Calu3 (cell line): ENCODE measurements around the gene RND1. TPM values are rescaled to one million over a fixed set of nuclear protein-coding genes. Genes with fewer than 3 reads are reported as not detected.

Experiments
- BruUV-seq: library from RNA; stranded (reverse); fragments of 400-500 nt; replicated peaks from 2 replicates; lab custom pipeline; 2021; lab: Mats Ljungman, UMichigan
- CTCF ChIA-PET: fragments of 300-600 bp; sonication (Branson Sonifier 250); formaldehyde crosslinking; loops from one replicate; lab custom pipeline; 2022; ENCODE audit warnings: antibody characterized with exemption; lab: Charles Lee
- DNase-seq: peaks from one replicate; pipeline ENCODE4 v3.0.0; 2022
- H3K27ac Mint-ChIP-seq: one replicate; pipeline ENCODE4 v1.8.0; 2022; ENCODE audit warnings: mixed read lengths; ENCODE audit not compliant: unreplicated experiment
- H3K27me3 Mint-ChIP-seq: one replicate; pipeline ENCODE4 v1.8.0; 2022; ENCODE audit warnings: mixed read lengths; ENCODE audit not compliant: unreplicated experiment
- H3K36me3 Mint-ChIP-seq: one replicate; pipeline ENCODE4 v1.8.0; 2022; ENCODE audit warnings: mild to moderate bottlenecking, moderate library complexity, mixed read lengths; ENCODE audit not compliant: insufficient read depth, unreplicated experiment
- H3K4me1 Mint-ChIP-seq: one replicate; pipeline ENCODE4 v1.8.0; 2022; ENCODE audit warnings: mild to moderate bottlenecking, low read depth, mixed read lengths; ENCODE audit not compliant: unreplicated experiment
- H3K4me3 Mint-ChIP-seq: one replicate; pipeline ENCODE4 v1.8.0; 2022; ENCODE audit warnings: mild to moderate bottlenecking, low read depth, moderate library complexity, mixed read lengths; ENCODE audit not compliant: unreplicated experiment
- H3K9me3 Mint-ChIP-seq: one replicate; pipeline ENCODE4 v1.8.0; 2022; ENCODE audit warnings: low read depth, mixed read lengths; ENCODE audit not compliant: unreplicated experiment
- CTCF ChIP-seq: fragments of 200-600 bp; IDR thresholded peaks from one replicate; pipeline ENCODE4 v1.8.0; 2022; ENCODE audit warnings: antibody characterized with exemption; ENCODE audit not compliant: unreplicated experiment
- intact Hi-C: fragments of 100-400 bp; cut with micrococcal nuclease; formaldehyde crosslinking; loops from one replicate; pipeline ENCODE4 v1.10.0; 2022; ENCODE audit not compliant: unreplicated experiment
- total RNA-seq: library from RNA; stranded (reverse); gene quantifications from 2 replicates; pipeline ENCODE4 v1.2.3, GENCODE V29; 2022

Gene RND1
- total RNA-seq, 1 experiment from 2014 or later, result 14.2 TPM

DNA sequence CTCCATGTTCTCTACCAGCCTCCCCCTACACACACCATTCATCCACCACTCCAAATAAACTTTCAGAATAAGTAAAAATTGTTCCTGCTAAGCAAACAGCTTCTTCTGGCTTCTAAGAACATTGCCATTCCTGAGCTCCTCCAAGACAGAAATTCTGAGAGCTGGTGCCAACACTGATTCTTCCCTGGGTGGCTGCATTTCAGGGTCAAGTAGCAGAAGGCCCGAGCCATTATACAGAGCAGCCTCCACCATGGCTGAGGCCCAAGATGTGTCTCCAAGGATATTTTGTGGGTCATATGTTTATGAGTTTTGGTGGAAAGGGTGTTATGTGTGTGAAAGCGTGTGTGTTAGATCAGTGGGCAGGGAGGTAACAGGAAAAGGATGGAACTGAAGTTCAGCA is 3.5 kb upstream of the RND1 start:
- intact Hi-C loops, result no loop called here
- H3K4me3 Mint-ChIP-seq, result no peak overlapping the region
- no peak overlapping the region for H3K27ac Mint-ChIP-seq
- TF ChIP-seq CTCF, result no peak
- CTCF ChIA-PET, result no interaction called here
- peaks cover 27% of the 10 kb centered on the region for H3K4me1 Mint-ChIP-seq
- H3K9me3 Mint-ChIP-seq, result no peaks in the 10 kb centered on the region
- DNase-seq, result no peak
- no TSS peak for BruUV-seq
- peaks cover 21% of the 10 kb centered on the region for H3K36me3 Mint-ChIP-seq
- no peaks in the 10 kb centered on the region for H3K27me3 Mint-ChIP-seq

- BruUV-seq, result no TSS peak
- Mint-ChIP-seq H3K27me3 (no peaks in the 10 kb centered on the region), H3K9me3 (no peaks in the 10 kb centered on the region), H3K4me1 (peaks cover 31% of the 10 kb centered on the region), H3K36me3 (peaks cover 23% of the 10 kb centered on the region), H3K4me3 (no peak overlapping the region), H3K27ac (no peak overlapping the region)
- DNase-seq, result no peak
- TF ChIP-seq CTCF, result no peak
- CTCF ChIA-PET, result interaction anchor here (1.3 to 1.4 kb wide), 2 partner anchors 14 to 15 kb away, joined by 3 to 8 read pairs; no protein-coding TSS in a partner anchor
- intact Hi-C loops, result no loop called here
Observed at GRCh38 chr12:48868451-48868850, 2.8 kb upstream of the RND1 start.

DNA sequence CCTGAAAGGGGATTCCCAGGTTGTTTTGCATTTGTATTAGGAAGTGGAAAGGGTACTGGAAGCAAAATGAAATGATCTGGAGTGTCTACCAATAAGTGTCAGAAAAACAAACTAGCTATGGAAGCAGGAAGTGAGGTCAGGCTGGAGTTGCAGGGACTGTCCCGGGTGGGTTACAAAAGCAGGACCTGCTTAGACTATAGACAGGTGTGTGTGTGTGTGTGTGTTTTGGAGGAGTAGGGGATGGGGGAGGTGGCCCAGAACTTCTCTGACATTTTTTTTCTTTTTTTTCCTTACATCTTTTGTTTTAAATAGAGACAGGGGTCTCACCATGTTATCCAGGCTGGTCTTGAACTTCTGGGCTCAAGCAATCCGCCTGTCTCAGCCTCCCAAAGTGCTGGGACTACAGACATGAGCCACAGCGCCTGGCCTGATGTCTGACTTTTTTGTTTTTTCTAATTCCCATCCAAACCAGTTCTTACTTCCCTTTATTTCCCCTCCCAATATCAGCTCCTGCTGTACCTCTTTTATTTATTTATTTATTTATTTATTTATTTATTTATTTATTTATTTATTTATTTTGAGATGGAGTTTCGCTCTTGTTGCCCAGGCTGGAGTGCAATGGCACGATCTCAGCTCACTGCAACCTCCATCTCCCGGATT is 512 bp upstream of the RND1 start:
- intact Hi-C loops, result no loop called here
- H3K36me3 Mint-ChIP-seq, result peaks cover 25% of the 10 kb centered on the region
- no peaks in the 10 kb centered on the region for H3K9me3 Mint-ChIP-seq
- peak overlapping the region; percentile 95 for H3K27ac Mint-ChIP-seq
- peak overlapping the region; percentile 85 for H3K4me3 Mint-ChIP-seq
- BruUV-seq, result no TSS peak
- TF ChIP-seq CTCF, result no peak
- no peak for DNase-seq
- no peaks in the 10 kb centered on the region for H3K27me3 Mint-ChIP-seq
- H3K4me1 Mint-ChIP-seq, result peaks cover 35% of the 10 kb centered on the region
- CTCF ChIA-PET, result interaction anchor here (0.7 to 1.8 kb wide), 8 partner anchors 9 to 243 kb away, joined by 3 to 13 read pairs (median 4); partner anchors contain the start of gene DDX23

DNA sequence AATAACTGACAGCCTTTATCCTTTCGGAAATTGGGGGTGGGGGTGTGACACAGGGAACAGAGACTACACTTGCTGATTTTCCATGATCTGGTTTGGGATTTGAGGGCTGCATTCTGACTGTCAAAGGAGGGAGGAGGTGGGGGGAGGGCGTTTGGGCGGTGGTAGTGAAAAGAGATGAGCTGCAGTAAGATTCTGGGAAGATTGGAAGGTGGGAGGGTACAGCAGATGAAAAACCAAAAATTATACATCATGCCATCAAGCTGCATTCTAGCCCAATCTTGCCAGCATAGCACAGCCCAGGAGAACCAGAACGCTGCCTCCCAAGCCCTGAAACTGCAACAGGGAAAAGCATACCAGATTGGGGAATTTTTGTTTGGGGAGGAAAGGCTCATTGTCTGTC is 2.4 kb downstream of the RND1 start:
- H3K27ac Mint-ChIP-seq, result no peak overlapping the region
- peaks cover 42% of the 10 kb centered on the region for H3K4me1 Mint-ChIP-seq
- H3K9me3 Mint-ChIP-seq, result no peaks in the 10 kb centered on the region
- TF ChIP-seq CTCF, result no peak
- H3K27me3 Mint-ChIP-seq, result no peaks in the 10 kb centered on the region
- intact Hi-C loops, result no loop called here
- DNase-seq, result no peak
- peak overlapping the region; percentile 85 for H3K4me3 Mint-ChIP-seq
- H3K36me3 Mint-ChIP-seq, result peaks cover 36% of the 10 kb centered on the region
- CTCF ChIA-PET, result interaction anchor here (1.1 kb wide), 1 partner anchor 10 kb away, joined by 3 read pairs; no protein-coding TSS in a partner anchor
- BruUV-seq, result no TSS peak
